Osteoblast (primary cell): ENCODE results near the gene HSD11B2. TPM values are rescaled to one million over a fixed set of nuclear protein-coding genes. Genes with fewer than 3 reads are reported as not detected.

Experiments
- DNase-seq: peaks from one replicate; pipeline ENCODE4 v3.0.0; 2011; ENCODE audit warnings: low spot score, mixed read lengths; ENCODE audit not compliant: insufficient read length; ENCODE audit errors: missing footprints
- H2AFZ ChIP-seq: 2 replicates; pipeline ENCODE4 v1.6.0; 2011; ENCODE audit warnings: mild to moderate bottlenecking, low read length
- H3K27ac ChIP-seq: 2 replicates; pipeline ENCODE4 v1.5.1; 2011; ENCODE audit warnings: mild to moderate bottlenecking, low read depth, low read length, moderate library complexity
- H3K27me3 ChIP-seq: 2 replicates; pipeline ENCODE4 v1.6.0; 2012; ENCODE audit warnings: mild to moderate bottlenecking, control low read depth, inconsistent platforms, low read length, moderate library complexity; ENCODE audit not compliant: insufficient read depth
- H3K36me3 ChIP-seq: 2 replicates; pipeline ENCODE4 v1.5.1; 2011; ENCODE audit warnings: mild to moderate bottlenecking, low read length, control low read depth, moderate library complexity; ENCODE audit not compliant: insufficient read depth
- H3K4me1 ChIP-seq: 2 replicates; pipeline ENCODE4 v1.5.1; 2011; ENCODE audit warnings: mild to moderate bottlenecking, low read length, control low read depth, moderate library complexity; ENCODE audit not compliant: insufficient read depth
- H3K4me2 ChIP-seq: 2 replicates; pipeline ENCODE4 v1.6.0; 2011; ENCODE audit warnings: mild to moderate bottlenecking, low read length; ENCODE audit not compliant: insufficient read depth
- H3K4me3 ChIP-seq: fragments of 200-600 bp; sonication (generic); 3 replicates; pipeline ENCODE4 v1.5.1; 2012; ENCODE audit warnings: mild to moderate bottlenecking, low read length, inconsistent platforms; ENCODE audit not compliant: insufficient read depth
- H3K79me2 ChIP-seq: 2 replicates; pipeline ENCODE4 v1.6.0; 2012; ENCODE audit warnings: mild to moderate bottlenecking, low read length, control low read depth, inconsistent platforms; ENCODE audit not compliant: insufficient read depth
- H3K9me3 ChIP-seq: 2 replicates; pipeline ENCODE4 v1.5.1; 2011; ENCODE audit warnings: low read depth, low read length, control low read depth
- H4K20me1 ChIP-seq: 2 replicates; pipeline ENCODE4 v1.6.0; 2012; ENCODE audit warnings: mild to moderate bottlenecking, low read length, control low read depth; ENCODE audit not compliant: insufficient read depth
- total RNA-seq: library from RNA; depleted of rRNA; stranded (reverse); fragments of >200 nt; gene quantifications from 2 replicates; pipeline ENCODE4 v1.2.3, GENCODE V29; 2012
- TF ChIP-seq, protein P1 (sequence below): IDR thresholded peaks from 2 replicates; pipeline ENCODE4 v1.5.1; 2011; ENCODE audit warnings: mild to moderate bottlenecking, low read depth, low read length, moderate library complexity; ENCODE audit errors: extremely low read depth

The HSD11B2 gene
- total RNA-seq, 1 donor: not detected

DNA sequence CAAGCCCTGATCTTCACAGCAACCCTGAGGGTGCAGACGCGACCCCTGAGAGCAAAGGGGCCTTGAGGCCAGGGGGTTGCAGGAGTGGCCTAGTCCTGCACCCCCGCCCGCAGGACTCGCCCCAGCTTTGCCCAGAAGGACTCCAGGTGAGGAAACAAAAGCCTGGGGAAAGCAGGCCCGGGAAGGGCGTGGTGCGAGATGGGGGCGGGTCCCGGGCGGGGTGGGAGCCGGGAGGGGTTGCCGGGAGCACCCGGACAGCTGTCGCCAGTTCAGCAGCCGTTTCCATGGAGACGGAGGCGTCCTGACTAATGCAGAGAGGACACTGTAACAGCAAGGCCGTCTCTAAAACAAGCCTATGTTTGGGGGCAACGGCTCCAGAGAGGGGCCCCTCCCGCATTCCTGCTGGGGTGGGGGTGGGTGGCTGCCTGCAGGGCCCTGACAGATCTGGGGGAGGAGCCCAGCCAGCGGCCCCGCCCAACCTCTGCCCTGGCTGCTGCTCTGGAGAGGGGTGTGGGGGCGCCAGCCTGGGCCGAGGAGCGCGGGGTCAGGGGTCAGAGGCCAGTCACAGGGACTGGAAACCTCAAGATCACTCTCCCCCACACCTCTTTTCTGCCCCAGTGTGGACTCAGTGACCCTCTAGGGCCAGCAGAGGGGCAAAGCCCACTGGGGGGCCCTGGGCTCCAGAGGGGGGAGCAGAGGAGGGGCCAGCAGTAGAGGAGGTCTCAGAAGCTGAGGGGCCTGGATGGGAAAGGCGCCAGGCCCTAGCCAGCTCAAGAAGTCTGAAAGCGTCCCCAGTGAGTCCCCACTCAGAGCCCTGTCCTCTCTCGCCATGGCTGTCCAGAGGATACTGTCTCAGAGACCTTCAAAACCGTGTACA, 34.5 kb upstream of the HSD11B2 start:
- H4K20me1 ChIP-seq: peaks cover 4% of the 10 kb centered on the region
- peaks cover 19% of the 10 kb centered on the region for H3K27me3 ChIP-seq
- H3K27ac ChIP-seq: no peak overlapping the region
- H3K4me3 ChIP-seq: no peak overlapping the region
- DNase-seq: peak; percentile 97
- no peaks in the 10 kb centered on the region for H3K9me3 ChIP-seq
- H2AFZ ChIP-seq: no peak overlapping the region
- H3K4me1 ChIP-seq: peaks cover 19% of the 10 kb centered on the region
- no peaks in the 10 kb centered on the region for H3K36me3 ChIP-seq
- H3K79me2 ChIP-seq: no peaks in the 10 kb centered on the region
- TF ChIP-seq, protein P1, sequence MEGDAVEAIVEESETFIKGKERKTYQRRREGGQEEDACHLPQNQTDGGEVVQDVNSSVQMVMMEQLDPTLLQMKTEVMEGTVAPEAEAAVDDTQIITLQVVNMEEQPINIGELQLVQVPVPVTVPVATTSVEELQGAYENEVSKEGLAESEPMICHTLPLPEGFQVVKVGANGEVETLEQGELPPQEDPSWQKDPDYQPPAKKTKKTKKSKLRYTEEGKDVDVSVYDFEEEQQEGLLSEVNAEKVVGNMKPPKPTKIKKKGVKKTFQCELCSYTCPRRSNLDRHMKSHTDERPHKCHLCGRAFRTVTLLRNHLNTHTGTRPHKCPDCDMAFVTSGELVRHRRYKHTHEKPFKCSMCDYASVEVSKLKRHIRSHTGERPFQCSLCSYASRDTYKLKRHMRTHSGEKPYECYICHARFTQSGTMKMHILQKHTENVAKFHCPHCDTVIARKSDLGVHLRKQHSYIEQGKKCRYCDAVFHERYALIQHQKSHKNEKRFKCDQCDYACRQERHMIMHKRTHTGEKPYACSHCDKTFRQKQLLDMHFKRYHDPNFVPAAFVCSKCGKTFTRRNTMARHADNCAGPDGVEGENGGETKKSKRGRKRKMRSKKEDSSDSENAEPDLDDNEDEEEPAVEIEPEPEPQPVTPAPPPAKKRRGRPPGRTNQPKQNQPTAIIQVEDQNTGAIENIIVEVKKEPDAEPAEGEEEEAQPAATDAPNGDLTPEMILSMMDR: no peak
- H3K4me2 ChIP-seq: no peak overlapping the region

- Histone ChIP-seq H2AFZ (no peak overlapping the region), H3K27ac (no peak overlapping the region), H3K79me2 (no peaks in the 10 kb centered on the region), H4K20me1 (peaks cover 4% of the 10 kb centered on the region), H3K4me1 (peaks cover 19% of the 10 kb centered on the region), H3K9me3 (no peaks in the 10 kb centered on the region), H3K4me3 (no peak overlapping the region), H3K4me2 (no peak overlapping the region), H3K36me3 (no peaks in the 10 kb centered on the region), H3K27me3 (peaks cover 19% of the 10 kb centered on the region)
- peak; percentile 83 for DNase-seq
- TF ChIP-seq, protein P1: no peak
Measured at GRCh38 chr16:67397036-67397801, 33.7 kb upstream of the HSD11B2 start.

DNA sequence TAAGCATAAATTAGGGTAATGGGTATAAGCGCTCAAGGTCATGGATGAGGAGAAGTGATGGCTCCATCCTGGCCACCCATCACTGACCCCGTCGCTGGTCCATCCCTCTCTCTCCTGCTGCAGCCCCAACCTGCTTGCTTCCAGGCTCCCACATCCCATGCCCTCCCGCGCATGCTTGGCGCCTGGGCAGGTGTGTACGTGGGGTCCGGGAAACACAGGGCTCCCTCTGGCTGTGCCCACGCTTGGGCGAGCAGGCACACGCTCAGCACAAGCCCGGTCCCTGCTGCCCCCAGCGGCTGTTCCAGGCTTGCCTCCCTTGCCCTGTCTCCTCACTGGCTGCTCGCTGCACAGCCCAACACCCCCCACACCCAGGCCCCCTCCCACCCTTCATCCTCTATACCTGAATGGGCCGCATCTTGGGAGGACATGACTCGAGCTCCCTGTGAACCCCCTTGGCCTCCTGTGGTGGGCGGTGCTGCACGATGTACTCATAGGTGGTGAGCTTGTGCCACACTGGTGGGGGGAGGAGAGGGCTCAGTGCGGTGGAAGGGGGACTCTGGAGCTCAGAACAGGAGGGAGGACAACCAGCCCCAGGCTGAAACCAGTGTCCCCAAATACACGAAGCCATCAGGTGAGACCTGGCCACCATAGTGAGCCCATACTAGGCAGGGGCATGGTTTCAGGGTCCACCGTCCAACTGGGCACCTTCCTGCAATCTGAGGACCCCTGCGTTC, 32.9 kb upstream of the HSD11B2 start:
- Histone ChIP-seq H3K4me3 (no peak overlapping the region), H2AFZ (no peak overlapping the region), H3K79me2 (no peaks in the 10 kb centered on the region), H3K9me3 (no peaks in the 10 kb centered on the region), H3K4me2 (no peak overlapping the region), H3K4me1 (peaks cover 17% of the 10 kb centered on the region), H4K20me1 (no peaks in the 10 kb centered on the region), H3K27me3 (peaks cover 19% of the 10 kb centered on the region), H3K36me3 (no peaks in the 10 kb centered on the region), H3K27ac (no peak overlapping the region)
- DNase-seq: peak; percentile 48
- TF ChIP-seq, protein P1: no peak
